ENCODE measurements around the gene APH1A. TPM values are rescaled to one million over a fixed set of nuclear protein-coding genes. Genes with fewer than 3 reads are reported as not detected.

APH1A gene
- total RNA-seq = 92.1 and 92.4 TPM in 2 replicates

GRCh38 chr1:150268705-150269403 lies at the start of gene APH1A:
Gene APH1A (minus strand): TSS chr1:150269016. CDS start chr1:150268810, 206 bp downstream.

DNA sequence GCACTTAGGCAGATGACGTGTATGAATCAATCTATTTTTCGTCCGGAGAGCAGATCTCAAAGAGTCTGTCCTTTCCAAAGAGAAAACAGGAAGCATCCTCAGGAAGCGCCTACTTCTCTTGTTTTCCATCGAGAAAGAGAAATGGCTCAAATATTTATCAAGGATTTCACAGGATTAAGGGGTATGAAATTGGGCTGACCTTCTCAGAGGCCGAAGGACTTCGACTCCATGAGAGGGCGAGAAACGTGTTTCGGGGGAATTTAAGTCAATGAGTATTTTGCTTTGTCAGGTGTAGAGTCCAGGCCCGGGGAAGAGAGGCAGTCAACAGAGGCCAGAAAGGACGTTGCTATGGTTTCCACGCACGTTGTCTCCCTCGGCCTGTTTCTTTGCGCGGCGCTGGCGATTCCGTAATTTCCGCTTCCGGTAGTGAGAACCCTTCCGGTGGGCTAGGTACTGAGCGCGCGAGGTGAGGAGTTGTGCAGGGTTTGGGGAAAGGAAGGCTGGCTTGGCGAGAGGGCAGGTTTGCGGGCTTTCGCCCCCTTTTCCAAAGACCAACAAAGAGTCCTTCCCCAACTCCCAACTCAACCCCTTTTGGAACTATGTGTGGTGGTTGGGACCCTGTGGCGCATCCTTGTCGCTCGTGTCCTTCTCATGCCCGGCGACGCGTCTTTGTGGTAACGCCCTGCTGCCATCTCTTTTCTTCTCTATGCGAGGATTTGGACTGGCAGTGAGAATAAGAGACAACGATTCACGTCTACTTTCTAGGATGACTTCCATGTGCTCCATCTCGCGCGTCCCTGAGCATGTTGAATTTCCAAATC lies 24.8 kb upstream of the APH1A start, which contains the start of gene MRPS21:
Gene MRPS21 (plus strand): TSS at position 429 of the 821 bp plus-strand sequence. CDS start 506 bp downstream, outside the sequence.

GRCh38 chr1:150281758-150282557 lies 13.1 kb upstream of the APH1A start, which contains the start of gene CIART:
Gene CIART (plus strand): TSS chr1:150282554. CDS start chr1:150283268, 714 bp downstream.

DNA sequence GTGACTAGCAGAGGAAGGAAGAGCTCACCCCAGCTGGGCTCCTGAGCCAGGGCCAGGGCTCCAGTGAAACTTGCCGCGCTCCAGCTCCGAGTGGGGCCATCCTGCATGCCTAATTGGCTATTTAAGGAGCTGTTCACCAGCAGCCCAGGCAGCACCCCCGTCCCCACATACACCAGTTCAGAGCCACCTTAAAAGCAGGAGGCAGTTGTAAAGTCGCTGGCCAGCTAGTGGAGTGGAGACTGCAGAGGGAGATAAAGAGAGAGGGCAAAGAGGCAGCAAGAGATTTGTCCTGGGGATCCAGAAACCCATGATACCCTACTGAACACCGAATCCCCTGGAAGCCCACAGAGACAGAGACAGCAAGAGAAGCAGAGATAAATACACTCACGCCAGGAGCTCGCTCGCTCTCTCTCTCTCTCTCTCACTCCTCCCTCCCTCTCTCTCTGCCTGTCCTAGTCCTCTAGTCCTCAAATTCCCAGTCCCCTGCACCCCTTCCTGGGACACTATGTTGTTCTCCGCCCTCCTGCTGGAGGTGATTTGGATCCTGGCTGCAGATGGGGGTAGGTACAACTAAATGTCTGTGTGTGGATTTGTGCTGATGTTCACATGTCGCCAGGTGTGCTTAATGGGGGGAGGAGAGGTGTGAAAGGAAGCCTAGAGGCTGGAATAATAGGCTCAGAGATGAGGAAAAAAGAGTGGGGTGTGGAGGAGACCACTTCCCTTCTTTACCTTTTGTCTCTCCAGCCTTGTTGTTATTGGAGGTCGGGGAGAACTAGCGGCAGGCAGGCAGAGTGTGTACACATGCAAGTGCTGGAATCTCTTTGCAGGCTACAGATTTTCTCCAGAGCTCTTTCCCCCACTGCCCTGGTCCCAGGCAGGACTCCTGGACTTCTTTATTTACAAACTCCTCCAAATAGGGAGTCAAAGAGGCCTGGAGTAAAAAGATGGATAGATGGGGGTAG lies 10.9 kb downstream of the APH1A start, which contains the start of gene CA14:
Gene CA14 (plus strand): TSS at position 151 of the 962 bp plus-strand sequence. CDS start 355 bp downstream, at position 506.

GRCh38 chr1:150235852-150236613 lies 32.8 kb downstream of the APH1A start, which contains the start of gene ANP32E:
Gene ANP32E (minus strand): TSS chr1:150236112. CDS start chr1:150235786, 326 bp downstream.

Other genes with a start within 250 kb of the APH1A start
- 17.2 and 22.5 TPM in 2 replicates for gene VPS45, start 201.2 kb downstream of the APH1A start, total RNA-seq
- 20.3 and 24.5 TPM in 2 replicates for gene PLEKHO1, start 119.1 kb downstream of the APH1A start, total RNA-seq
- 11.6 and 11.9 TPM in 2 replicates for gene ANP32E, start 32.9 kb downstream of the APH1A start, total RNA-seq
- gene CA14, start 11.2 kb downstream of the APH1A start, total RNA-seq = not detected in 2 replicates
- 19.5 and 21.2 TPM in 2 replicates for gene C1orf54, start 3.8 kb upstream of the APH1A start, total RNA-seq
- 3.3 and 3.6 TPM in 2 replicates for gene CIART, start 13.5 kb upstream of the APH1A start, total RNA-seq
- gene MRPS21, start 24.8 kb upstream of the APH1A start, total RNA-seq = 43.4 and 44.5 TPM in 2 replicates
- gene PRPF3, start 52.5 kb upstream of the APH1A start, total RNA-seq = 14.8 and 18.6 TPM in 2 replicates
- 8.3 and 9.0 TPM in 2 replicates for gene RPRD2, start 95.1 kb upstream of the APH1A start, total RNA-seq
- 9.2 and 16.5 TPM in 2 replicates for gene TARS2, start 218.4 kb upstream of the APH1A start, total RNA-seq
- 17.6 and 32.3 TPM in 2 replicates for gene ECM1, start 239.1 kb upstream of the APH1A start, total RNA-seq
- gene FALEC, start 246.7 kb upstream of the APH1A start, total RNA-seq = not detected in 2 replicates